CD14-positive monocyte (primary cell): Measurements from ENCODE around the gene BPNT1. TPM values are rescaled to one million over a fixed set of nuclear protein-coding genes. Genes with fewer than 3 reads are reported as not detected.

Experiments
- DNase-seq, 3 donors: peaks; one replicate each; pipeline ENCODE4 v3.0.0-alpha.2; 2011 to 2022
- H2AFZ ChIP-seq: 2 replicates; pipeline ENCODE4 v1.6.0; 2012; ENCODE audit warnings: mild to moderate bottlenecking, low read depth, low read length, inconsistent platforms; ENCODE audit not compliant: insufficient read depth, poor library complexity, severe bottlenecking
- H3K27ac ChIP-seq, 2 donors: 1 replicate in 1 of 2; 2 replicates in 1 of 2; pipeline ENCODE4 v1.5.1; 2012 to 2013; ENCODE audit warnings: low read length in 2 of 2, control low read depth in 1 of 2, inconsistent platforms in 1 of 2, low read depth in 1 of 2, mild to moderate bottlenecking in 1 of 2
- H3K27me3 ChIP-seq, 2 donors: one replicate each; pipeline versions ENCODE4 v1.6.0 to v1.6.1; 2011 to 2013; ENCODE audit warnings: low read length in 2 of 2; ENCODE audit not compliant: control insufficient read depth in 2 of 2, insufficient read depth in 2 of 2
- H3K36me3 ChIP-seq, 2 donors: replicated peaks in 1 of 2; 1 replicate in 1 of 2; 2 replicates in 1 of 2; pipeline versions ENCODE4 v1.5.1 to v1.6.1; 2012 to 2013; ENCODE audit warnings: low read length in 2 of 2, control low read depth in 1 of 2, inconsistent platforms in 1 of 2, mild to moderate bottlenecking in 1 of 2; ENCODE audit not compliant: insufficient read depth in 2 of 2, control insufficient read depth in 1 of 2
- H3K4me1 ChIP-seq, 2 donors: 1 replicate in 1 of 2; 2 replicates in 1 of 2; pipeline versions ENCODE4 v1.5.1 to v1.6.1; 2012 to 2013; ENCODE audit warnings: low read length in 2 of 2, control low read depth in 1 of 2, inconsistent platforms in 1 of 2, mild to moderate bottlenecking in 1 of 2, moderate library complexity in 1 of 2; ENCODE audit not compliant: insufficient read depth in 2 of 2, control insufficient read depth in 1 of 2
- H3K4me2 ChIP-seq: replicated peaks from 2 replicates; pipeline ENCODE3; 2012; ENCODE audit warnings: low read length, moderate library complexity, mild to moderate bottlenecking; ENCODE audit not compliant: poor library complexity, severe bottlenecking; ENCODE audit errors: extremely low read depth
- H3K4me3 ChIP-seq, 3 experiments: fragments of 200-600 bp in 1 of 3; sonication (generic) in 1 of 3; replicated peaks in 1 of 3; 1 replicate in 2 of 3; 2 replicates in 1 of 3; pipeline ENCODE4 v1.5.1; 2011 to 2013; ENCODE audit warnings: low read length in 3 of 3, mild to moderate bottlenecking in 3 of 3, control low read depth in 2 of 3, low read depth in 2 of 3, inconsistent platforms in 1 of 3, moderate library complexity in 1 of 3
- H3K79me2 ChIP-seq: 2 replicates; pipeline ENCODE4 v1.6.0; 2012; ENCODE audit warnings: mild to moderate bottlenecking, control low read depth, inconsistent platforms, low read length, moderate library complexity; ENCODE audit not compliant: insufficient read depth
- H3K9ac ChIP-seq: 2 replicates; pipeline ENCODE4 v1.6.0; 2017; ENCODE audit warnings: low read length, mild to moderate bottlenecking; ENCODE audit not compliant: insufficient read depth, poor library complexity, severe bottlenecking
- H3K9me3 ChIP-seq, 2 donors: replicated peaks in 1 of 2; 1 replicate in 1 of 2; 2 replicates in 1 of 2; pipeline versions ENCODE4 v1.5.1 to v1.6.1; 2012 to 2013; ENCODE audit warnings: low read length in 2 of 2, control low read depth in 1 of 2; ENCODE audit not compliant: control insufficient read depth in 1 of 2, insufficient read depth in 1 of 2
- H4K20me1 ChIP-seq: 2 replicates; pipeline ENCODE4 v1.6.0; 2012; ENCODE audit warnings: mild to moderate bottlenecking, low read length, control low read depth, moderate library complexity; ENCODE audit not compliant: insufficient read depth
- H3K27ac Mint-ChIP-seq, 7 donors: one replicate each; pipeline ENCODE4 v1.8.0; 2020; ENCODE audit warnings: mild to moderate bottlenecking in 7 of 7, mixed read lengths in 7 of 7, moderate library complexity in 6 of 7, inconsistent platforms in 2 of 7
- H3K27me3 Mint-ChIP-seq, 3 donors: one replicate each; pipeline ENCODE4 v1.8.0; 2021 to 2022; ENCODE audit warnings: low read depth in 3 of 3, mild to moderate bottlenecking in 3 of 3, mixed read lengths in 3 of 3, moderate library complexity in 3 of 3, inconsistent platforms in 1 of 3
- H3K36me3 Mint-ChIP-seq, 2 donors: one replicate each; pipeline ENCODE4 v1.8.0; 2020; ENCODE audit warnings: mixed read lengths in 2 of 2, inconsistent platforms in 1 of 2, mild to moderate bottlenecking in 1 of 2
- H3K4me1 Mint-ChIP-seq: one replicate; pipeline ENCODE4 v1.8.0; 2020; ENCODE audit warnings: mild to moderate bottlenecking, mixed read lengths
- H3K4me3 Mint-ChIP-seq, 2 donors: one replicate each; pipeline ENCODE4 v1.8.0; 2020; ENCODE audit warnings: mild to moderate bottlenecking in 2 of 2, mixed read lengths in 2 of 2, moderate library complexity in 1 of 2
- H3K9me3 Mint-ChIP-seq, 7 donors: one replicate each; pipeline ENCODE4 v1.8.0; 2020 to 2022; ENCODE audit warnings: mixed read lengths in 7 of 7, mild to moderate bottlenecking in 6 of 7, moderate library complexity in 6 of 7, inconsistent platforms in 2 of 7
- CTCF ChIP-seq: fragments of 200-600 bp; IDR thresholded peaks from one replicate; pipeline ENCODE4 v1.8.0; 2022; ENCODE audit warnings: antibody characterized with exemption, mild to moderate bottlenecking
- WGBS: methylation state at CpG from one replicate; pipeline ENCODE4 v1.1.5; 2013; ENCODE audit warnings: missing lambda C conversion rate; ENCODE audit not compliant: insufficient coverage; 5-methylcytosine and 5-hydroxymethylcytosine counted together
- intact Hi-C, 2 donors: fragments of 100-400 bp; cut with micrococcal nuclease; formaldehyde crosslinking; loops; one replicate each; pipeline versions ENCODE4 v1.15.0 to v1.15.1; 2023
- polyA plus RNA-seq, 3 donors: library from polyadenylated mRNA; depleted of rRNA in 1 of 3; unstranded in 2 of 3; stranded (reverse) in 1 of 3; fragments of 300-500 nt in 2 of 3; fragments of >200 nt in 1 of 3; fragmentation: Illumina TruSeq in 2 of 3; gene quantifications; 1 replicate in 2 of 3; 2 replicates in 1 of 3; pipeline ENCODE4 v1.2.3, GENCODE V29; 2012 to 2021

BPNT1 gene
- polyA plus RNA-seq, 3 donors, result 5.8 to 10.1 (median 9.8) TPM

- Mint-ChIP-seq H3K4me1 (peaks cover 12% of the 10 kb centered on the region), H3K9me3 (no peaks in the 10 kb centered on the region), H3K4me3 (no peak overlapping the region), H3K36me3 (peaks cover 48 to 69% of the 10 kb centered on the region in 2 donors), H3K27ac (no peak overlapping the region), H3K27me3 (no peaks in the 10 kb centered on the region)
- intact Hi-C loops, result no loop called here
- Histone ChIP-seq H3K27ac (no peak overlapping the region), H3K9ac (no peak overlapping the region), H4K20me1 (no peaks in the 10 kb centered on the region), H3K36me3 (peaks cover 50 to 71% of the 10 kb centered on the region in 2 donors), H3K4me3 (no peak overlapping the region), H3K4me1 (peaks cover 3 to 5% of the 10 kb centered on the region in 2 donors), H3K4me2 (no peak overlapping the region), H3K27me3 (no peaks in the 10 kb centered on the region), H2AFZ (no peak overlapping the region), H3K79me2 (peaks cover 8% of the 10 kb centered on the region), H3K9me3 (no peaks in the 10 kb centered on the region)
- TF ChIP-seq CTCF, result no peak
- no peak for DNase-seq
These were observed 10.2 kb upstream of the BPNT1 start for GRCh38 chr1:220099826-220100225.

GRCh38 chr1:220094016-220094911 lies 4.7 kb upstream of the BPNT1 start, which contains the start of gene IARS2:
Gene IARS2, plus strand, starts transcription at chr1:220094132. Its CDS starts 85 bp downstream, at chr1:220094217.
- Histone ChIP-seq H2AFZ (peak within 1 kb of the TSS; percentile 100), H3K9ac (peak within 1 kb of the TSS; percentile 82), H3K79me2 (peaks cover 17% of the 10 kb centered on the region), H3K36me3 (peaks cover 7 to 17% of the 10 kb centered on the region in 2 donors), H3K9me3 (no peaks in the 10 kb centered on the region), H3K4me3 (peak within 1 kb of the TSS; percentile 51 to 97 (median 77)), H3K27me3 (no peaks in the 10 kb centered on the region), H4K20me1 (no peaks in the 10 kb centered on the region), H3K4me2 (peak within 1 kb of the TSS; percentile 91), H3K4me1 (peaks cover 19 to 26% of the 10 kb centered on the region in 2 donors), H3K27ac (peak within 1 kb of the TSS; percentile 20 to 78)
- TF ChIP-seq CTCF, result no peak
- 0% methylated on average over 51 of the region's 73 CpGs for WGBS
- Mint-ChIP-seq H3K9me3 (no peaks in the 10 kb centered on the region), H3K27me3 (no peaks in the 10 kb centered on the region), H3K27ac (peak within 1 kb of the TSS in 6 of 7 donors; percentile 42 to 85 (median 64)), H3K36me3 (peaks cover 17 to 29% of the 10 kb centered on the region in 2 donors), H3K4me3 (peak within 1 kb of the TSS; percentile 86 to 90), H3K4me1 (peaks cover 26% of the 10 kb centered on the region)
- DNase-seq, result peak; percentile 64 to 71 (median 71)
- intact Hi-C loops, result loop anchor here (5.0 kb wide), 1 partner anchor 47 kb away; the partner anchor contains the start of gene EPRS1 (in 2 of the 2)
